DND-41 (cell line): ENCODE results near the gene TRRAP.

Experiments used
- EZH2 ChIP-seq: IDR thresholded peaks from 3 replicates; pipeline ENCODE4 v1.6.1; 2012; ENCODE audit warnings: borderline replicate concordance, low read depth, mild to moderate bottlenecking, moderate library complexity, low read length, inconsistent platforms; ENCODE audit not compliant: severe bottlenecking
- TF ChIP-seq, protein P1 (sequence below): IDR thresholded peaks from 2 replicates; pipeline ENCODE4 v1.5.1; 2012; ENCODE audit warnings: borderline replicate concordance, low read length, moderate library complexity, mild to moderate bottlenecking; ENCODE audit not compliant: poor library complexity, severe bottlenecking; ENCODE audit errors: extremely low read depth

- TF ChIP-seq, protein P1, sequence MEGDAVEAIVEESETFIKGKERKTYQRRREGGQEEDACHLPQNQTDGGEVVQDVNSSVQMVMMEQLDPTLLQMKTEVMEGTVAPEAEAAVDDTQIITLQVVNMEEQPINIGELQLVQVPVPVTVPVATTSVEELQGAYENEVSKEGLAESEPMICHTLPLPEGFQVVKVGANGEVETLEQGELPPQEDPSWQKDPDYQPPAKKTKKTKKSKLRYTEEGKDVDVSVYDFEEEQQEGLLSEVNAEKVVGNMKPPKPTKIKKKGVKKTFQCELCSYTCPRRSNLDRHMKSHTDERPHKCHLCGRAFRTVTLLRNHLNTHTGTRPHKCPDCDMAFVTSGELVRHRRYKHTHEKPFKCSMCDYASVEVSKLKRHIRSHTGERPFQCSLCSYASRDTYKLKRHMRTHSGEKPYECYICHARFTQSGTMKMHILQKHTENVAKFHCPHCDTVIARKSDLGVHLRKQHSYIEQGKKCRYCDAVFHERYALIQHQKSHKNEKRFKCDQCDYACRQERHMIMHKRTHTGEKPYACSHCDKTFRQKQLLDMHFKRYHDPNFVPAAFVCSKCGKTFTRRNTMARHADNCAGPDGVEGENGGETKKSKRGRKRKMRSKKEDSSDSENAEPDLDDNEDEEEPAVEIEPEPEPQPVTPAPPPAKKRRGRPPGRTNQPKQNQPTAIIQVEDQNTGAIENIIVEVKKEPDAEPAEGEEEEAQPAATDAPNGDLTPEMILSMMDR = no peak
- no peak for TF ChIP-seq EZH2
These were observed 21.5 kb downstream of the TRRAP start for GRCh38 chr7:98899816-98900215.
